PFSK-1 (cell line): Measurements from ENCODE around the gene MAP3K3.

Source experiments
- FOXP2 ChIP-seq: optimal IDR thresholded peaks from 2 replicates; pipeline ENCODE3; 2011; ENCODE audit warnings: borderline replicate concordance, control low read depth, inconsistent platforms; ENCODE audit not compliant: insufficient read depth; ENCODE audit errors: extremely low read length, extremely low read depth
- POLR2AphosphoS5 ChIP-seq: IDR thresholded peaks from 2 replicates; pipeline ENCODE4 v1.6.1; 2012; ENCODE audit warnings: low read depth, mild to moderate bottlenecking, control low read depth, low read length, moderate library complexity
- SIN3A ChIP-seq: IDR thresholded peaks from 2 replicates; pipeline ENCODE4 v1.6.1; 2012; ENCODE audit warnings: mild to moderate bottlenecking, low read length, moderate library complexity, borderline replicate concordance; ENCODE audit not compliant: insufficient read depth
- TAF1 ChIP-seq: IDR thresholded peaks from 2 replicates; pipeline ENCODE4 v1.6.1; 2012; ENCODE audit warnings: low read length, control low read depth, borderline replicate concordance; ENCODE audit not compliant: insufficient read depth
- TF ChIP-seq, protein P1 (sequence below), 2 experiments: IDR thresholded peaks; 2 replicates each; pipeline versions ENCODE4 v1.6.1 to v1.8.0; 2011 to 2012; ENCODE audit warnings: low read depth in 2 of 2, low read length in 2 of 2, control low read depth in 1 of 2, inconsistent platforms in 1 of 2, mild to moderate bottlenecking in 1 of 2, moderate library complexity in 1 of 2; ENCODE audit not compliant: insufficient read depth in 1 of 2

The MAP3K3 gene

GRCh38 chr17:63634816-63635215 lies 12.6 kb downstream of the MAP3K3 start:
- TF ChIP-seq POLR2AphosphoS5 (no peak), FOXP2 (no peak), TAF1 (no peak), SIN3A (no peak)
- TF ChIP-seq, protein P1, sequence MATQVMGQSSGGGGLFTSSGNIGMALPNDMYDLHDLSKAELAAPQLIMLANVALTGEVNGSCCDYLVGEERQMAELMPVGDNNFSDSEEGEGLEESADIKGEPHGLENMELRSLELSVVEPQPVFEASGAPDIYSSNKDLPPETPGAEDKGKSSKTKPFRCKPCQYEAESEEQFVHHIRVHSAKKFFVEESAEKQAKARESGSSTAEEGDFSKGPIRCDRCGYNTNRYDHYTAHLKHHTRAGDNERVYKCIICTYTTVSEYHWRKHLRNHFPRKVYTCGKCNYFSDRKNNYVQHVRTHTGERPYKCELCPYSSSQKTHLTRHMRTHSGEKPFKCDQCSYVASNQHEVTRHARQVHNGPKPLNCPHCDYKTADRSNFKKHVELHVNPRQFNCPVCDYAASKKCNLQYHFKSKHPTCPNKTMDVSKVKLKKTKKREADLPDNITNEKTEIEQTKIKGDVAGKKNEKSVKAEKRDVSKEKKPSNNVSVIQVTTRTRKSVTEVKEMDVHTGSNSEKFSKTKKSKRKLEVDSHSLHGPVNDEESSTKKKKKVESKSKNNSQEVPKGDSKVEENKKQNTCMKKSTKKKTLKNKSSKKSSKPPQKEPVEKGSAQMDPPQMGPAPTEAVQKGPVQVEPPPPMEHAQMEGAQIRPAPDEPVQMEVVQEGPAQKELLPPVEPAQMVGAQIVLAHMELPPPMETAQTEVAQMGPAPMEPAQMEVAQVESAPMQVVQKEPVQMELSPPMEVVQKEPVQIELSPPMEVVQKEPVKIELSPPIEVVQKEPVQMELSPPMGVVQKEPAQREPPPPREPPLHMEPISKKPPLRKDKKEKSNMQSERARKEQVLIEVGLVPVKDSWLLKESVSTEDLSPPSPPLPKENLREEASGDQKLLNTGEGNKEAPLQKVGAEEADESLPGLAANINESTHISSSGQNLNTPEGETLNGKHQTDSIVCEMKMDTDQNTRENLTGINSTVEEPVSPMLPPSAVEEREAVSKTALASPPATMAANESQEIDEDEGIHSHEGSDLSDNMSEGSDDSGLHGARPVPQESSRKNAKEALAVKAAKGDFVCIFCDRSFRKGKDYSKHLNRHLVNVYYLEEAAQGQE (IDR thresholded peaks at IDR 0.05; ENCODE audit: insufficient read depth in 1 of 2, low read depth in 2 of 2, low read length in 2 of 2), result no peak

- TF ChIP-seq, protein P1 (IDR thresholded peaks at IDR 0.05; ENCODE audit: insufficient read depth in 1 of 2, low read depth in 2 of 2, low read length in 2 of 2), result no peak
- TF ChIP-seq SIN3A, result no peak
- no peak for TF ChIP-seq TAF1
- no peak for TF ChIP-seq FOXP2
- TF ChIP-seq POLR2AphosphoS5, result no peak
Observed at GRCh38 chr17:63635290-63635689, 13.1 kb downstream of the MAP3K3 start.

- TF ChIP-seq SIN3A (no peak), TAF1 (no peak), POLR2AphosphoS5 (no peak), FOXP2 (no peak)
- TF ChIP-seq, protein P1 (IDR thresholded peaks at IDR 0.05; ENCODE audit: insufficient read depth in 1 of 2, low read depth in 2 of 2, low read length in 2 of 2), result no peak
Observed at GRCh38 chr17:63635787-63636186, 13.6 kb downstream of the MAP3K3 start.

- no peak for TF ChIP-seq SIN3A
- TF ChIP-seq, protein P1 (IDR thresholded peaks at IDR 0.05; ENCODE audit: insufficient read depth in 1 of 2, low read depth in 2 of 2, low read length in 2 of 2), result no peak
- no peak for TF ChIP-seq FOXP2
- no peak for TF ChIP-seq TAF1
Observed at GRCh38 chr17:63639125-63639524, 16.9 kb downstream of the MAP3K3 start.

DNA sequence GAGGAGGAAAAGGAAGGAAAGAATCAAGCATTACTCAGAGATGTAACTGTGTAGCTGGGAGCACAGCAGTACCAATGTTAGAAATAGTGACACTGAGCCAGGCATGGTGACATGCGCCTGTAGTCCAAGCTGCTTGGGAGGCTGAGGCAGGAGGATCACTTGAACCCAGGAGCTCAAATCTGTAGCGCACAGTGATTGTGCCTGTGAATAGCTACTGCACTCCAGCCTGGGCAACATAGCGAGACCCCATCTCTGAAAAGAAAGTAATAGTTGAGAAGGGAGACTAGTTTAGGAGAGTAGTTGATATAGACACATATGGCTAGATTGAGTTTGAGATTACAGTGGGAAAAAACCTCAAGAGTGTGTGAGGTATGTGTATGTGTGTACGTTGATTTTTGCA lies 17.8 kb downstream of the MAP3K3 start:
- no peak for TF ChIP-seq FOXP2
- no peak for TF ChIP-seq TAF1
- TF ChIP-seq, protein P1 (IDR thresholded peaks at IDR 0.05; ENCODE audit: insufficient read depth in 1 of 2, low read depth in 2 of 2, low read length in 2 of 2), result no peak
- no peak for TF ChIP-seq POLR2AphosphoS5
- TF ChIP-seq SIN3A, result no peak
